Common myeloid progenitor, CD34-positive (primary cell): ENCODE data around the gene LGALS14.

Experiments used
- CTCF ChIA-PET: fragments of 350-600 bp; sonication (Branson Sonifier 250); formaldehyde crosslinking; loops from one replicate; lab custom pipeline; 2021; ENCODE audit warnings: antibody characterized with exemption; lab: Charles Lee
- POLR2A ChIA-PET: fragments of 350-600 bp; sonication (Branson Sonifier 250); formaldehyde crosslinking; loops from one replicate; lab custom pipeline; 2021; ENCODE audit warnings: antibody characterized with exemption; lab: Charles Lee
- DNase-seq, 3 donors: peaks; one replicate each; pipeline versions ENCODE4 v3.0.0 to v3.0.0-alpha.2; 2013
- H3K27ac ChIP-seq, 2 experiments: 1 replicate in 1 of 2; 2 replicates in 1 of 2; pipeline ENCODE4 v1.7.0; 2013; ENCODE audit warnings: inconsistent platforms in 2 of 2, low read length in 2 of 2, mild to moderate bottlenecking in 2 of 2, low read depth in 1 of 2, moderate library complexity in 1 of 2; ENCODE audit not compliant: severe bottlenecking in 2 of 2, insufficient read depth in 1 of 2, poor library complexity in 1 of 2
- H3K27me3 ChIP-seq, 5 experiments: replicated peaks in 2 of 5; 1 replicate in 3 of 5; 2 replicates in 2 of 5; pipeline versions ENCODE4 v1.6.1 to v1.7.0; 2013; ENCODE audit warnings: low read length in 4 of 5, mild to moderate bottlenecking in 2 of 5, moderate library complexity in 2 of 5, inconsistent platforms in 1 of 5; ENCODE audit not compliant: insufficient read depth in 5 of 5, control insufficient read depth in 4 of 5
- H3K36me3 ChIP-seq, 4 experiments: 1 replicate in 2 of 4; 2 replicates in 2 of 4; pipeline versions ENCODE4 v1.6.1 to v1.7.0; 2013; ENCODE audit warnings: low read length in 3 of 4, control low read depth in 1 of 4, mild to moderate bottlenecking in 1 of 4; ENCODE audit not compliant: control insufficient read depth in 4 of 4, insufficient read depth in 4 of 4
- H3K4me1 ChIP-seq, 4 experiments: 1 replicate in 3 of 4; 2 replicates in 1 of 4; pipeline versions ENCODE4 v1.6.1 to v1.7.1; 2013; ENCODE audit warnings: low read length in 3 of 4, mild to moderate bottlenecking in 3 of 4, control low read depth in 1 of 4, inconsistent platforms in 1 of 4, moderate library complexity in 1 of 4; ENCODE audit not compliant: control insufficient read depth in 4 of 4, insufficient read depth in 4 of 4; ENCODE audit errors: control extremely low read depth in 1 of 4
- H3K4me3 ChIP-seq, 7 experiments: 1 replicate in 4 of 7; 2 replicates in 3 of 7; pipeline versions ENCODE4 v1.5.1 to v1.7.0; 2013; ENCODE audit warnings: mild to moderate bottlenecking in 7 of 7, low read length in 6 of 7, moderate library complexity in 6 of 7, inconsistent platforms in 2 of 7, low read depth in 2 of 7, control low read depth in 1 of 7; ENCODE audit not compliant: insufficient read depth in 4 of 7, control insufficient read depth in 1 of 7; ENCODE audit errors: extremely low read depth in 1 of 7
- H3K9me3 ChIP-seq, 5 experiments: 1 replicate in 4 of 5; 2 replicates in 1 of 5; pipeline versions ENCODE4 v1.6.1 to v1.7.1; 2013; ENCODE audit warnings: low read length in 4 of 5, mild to moderate bottlenecking in 2 of 5, inconsistent platforms in 1 of 5, low read depth in 1 of 5, moderate library complexity in 1 of 5; ENCODE audit not compliant: control insufficient read depth in 4 of 5, insufficient read depth in 2 of 5; ENCODE audit errors: control extremely low read depth in 1 of 5
- WGBS: methylation state at CpG from one replicate; pipeline ENCODE4 v1.1.5; 2013; ENCODE audit not compliant: insufficient coverage; 5-methylcytosine and 5-hydroxymethylcytosine counted together

LGALS14 gene

GRCh38 chr19:39731685-39732084 lies 27.4 kb downstream of the LGALS14 start:
- ChIA-PET CTCF (no interaction called here), POLR2A (no interaction called here)
- Histone ChIP-seq H3K36me3 (no peaks in the 10 kb centered on the region), H3K27me3 (peaks cover 3 to 13% (median 5%) of the 10 kb centered on the region in 5 experiments), H3K27ac (no peak overlapping the region), H3K4me3 (no peak overlapping the region), H3K4me1 (no peaks in the 10 kb centered on the region), H3K9me3 (peaks cover 0 to 3% (median 0%) of the 10 kb centered on the region in 5 experiments)
- WGBS, result no CpG with 5 or more reads among the region's 1 CpG
- DNase-seq, result no peak

DNA sequence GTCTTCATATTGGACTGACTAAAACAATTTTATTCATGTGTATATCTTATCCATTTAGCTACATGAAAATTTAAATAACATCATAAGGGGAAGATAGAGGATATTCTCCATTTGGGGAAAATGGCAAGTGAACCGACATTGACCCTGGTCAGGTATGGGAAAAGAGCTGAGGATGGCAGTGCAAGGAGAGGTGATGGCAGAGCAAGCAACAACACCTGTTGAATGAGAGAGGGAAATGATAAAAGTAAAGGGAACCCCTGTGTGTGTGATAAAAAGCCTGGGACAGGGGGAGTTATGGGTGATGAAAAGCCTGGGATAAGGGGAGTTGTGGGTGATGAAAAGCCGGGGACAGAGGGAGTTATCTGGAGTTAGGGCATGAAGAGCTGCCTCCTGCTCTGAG lies 29.6 kb downstream of the LGALS14 start:
- Histone ChIP-seq H3K27me3 (peaks cover 3 to 11% (median 5%) of the 10 kb centered on the region in 5 experiments), H3K27ac (no peak overlapping the region), H3K4me3 (no peak overlapping the region), H3K36me3 (no peaks in the 10 kb centered on the region), H3K4me1 (no peaks in the 10 kb centered on the region), H3K9me3 (peaks cover 0 to 3% (median 0%) of the 10 kb centered on the region in 5 experiments)
- no peak for DNase-seq
- CTCF ChIA-PET, result no interaction called here
- POLR2A ChIA-PET, result no interaction called here
- 100% methylated on average over 2 of the region's 2 CpGs for WGBS

DNA sequence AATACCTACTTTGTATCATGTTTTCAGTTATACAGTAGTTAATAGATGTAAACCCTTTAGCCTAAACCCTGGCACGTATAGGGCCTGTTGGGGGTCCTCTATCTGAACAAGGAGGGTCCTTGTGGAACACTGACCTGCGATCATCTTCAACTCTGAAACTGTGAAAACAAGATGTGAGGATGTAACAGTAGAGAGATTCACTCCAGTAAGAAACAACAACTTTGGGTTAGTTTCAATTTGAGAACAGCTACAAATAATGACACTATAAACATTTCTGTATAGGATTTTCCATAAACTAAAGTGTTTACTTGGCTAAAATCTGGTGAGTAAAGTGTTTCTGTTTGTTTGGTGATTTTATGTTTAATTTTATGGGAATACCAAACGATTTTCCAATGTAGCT lies 31.4 kb downstream of the LGALS14 start:
- Histone ChIP-seq H3K27ac (no peak overlapping the region), H3K4me1 (peaks cover 0 to 1% (median 0%) of the 10 kb centered on the region in 4 experiments), H3K36me3 (no peaks in the 10 kb centered on the region), H3K9me3 (peaks cover 0 to 3% (median 0%) of the 10 kb centered on the region in 5 experiments), H3K27me3 (peaks cover 0 to 7% (median 3%) of the 10 kb centered on the region in 5 experiments), H3K4me3 (no peak overlapping the region)
- CTCF ChIA-PET, result no interaction called here
- no CpG with 5 or more reads among the region's 3 CpGs for WGBS
- no peak for DNase-seq
- POLR2A ChIA-PET, result no interaction called here

DNA sequence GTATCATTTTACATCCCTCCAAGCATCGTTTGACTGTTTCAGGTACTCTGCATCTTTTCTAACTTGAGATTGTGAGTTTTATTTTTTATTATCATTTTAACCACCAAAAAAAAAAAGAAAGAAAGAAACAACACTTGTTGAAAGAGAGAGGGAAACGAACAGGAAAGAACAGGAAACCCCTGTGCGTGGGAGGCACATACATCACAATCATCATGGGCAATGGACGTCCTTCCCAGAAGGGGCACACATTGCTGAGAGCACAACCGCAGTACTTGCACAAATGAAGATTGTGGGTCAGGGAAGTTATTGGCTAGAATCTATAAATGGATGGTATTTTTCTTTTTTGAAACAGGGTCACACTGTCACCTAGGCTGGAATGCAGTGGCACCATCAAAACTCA lies 31.8 kb downstream of the LGALS14 start:
- Histone ChIP-seq H3K4me3 (no peak overlapping the region), H3K36me3 (no peaks in the 10 kb centered on the region), H3K27me3 (peaks cover 0 to 7% (median 3%) of the 10 kb centered on the region in 5 experiments), H3K9me3 (peaks cover 0 to 3% (median 0%) of the 10 kb centered on the region in 5 experiments), H3K4me1 (peaks cover 0 to 1% (median 0%) of the 10 kb centered on the region in 4 experiments), H3K27ac (no peak overlapping the region)
- no peak for DNase-seq
- POLR2A ChIA-PET, result no interaction called here
- WGBS, result 7% methylated on average over 3 of the region's 5 CpGs
- CTCF ChIA-PET, result no interaction called here

- H3K4me1 ChIP-seq, result peaks cover 0 to 1% (median 0%) of the 10 kb centered on the region in 4 experiments
- 95% methylated on average over 2 of the region's 3 CpGs for WGBS
- POLR2A ChIA-PET, result no interaction called here
- H3K4me3 ChIP-seq, result no peak overlapping the region
- no peaks in the 10 kb centered on the region for H3K36me3 ChIP-seq
- CTCF ChIA-PET, result no interaction called here
- H3K27me3 ChIP-seq, result peaks cover 0 to 5% (median 0%) of the 10 kb centered on the region in 5 experiments
- no peak overlapping the region for H3K27ac ChIP-seq
- H3K9me3 ChIP-seq, result peaks cover 0 to 3% (median 0%) of the 10 kb centered on the region in 5 experiments
- no peak for DNase-seq
These were observed 33.1 kb downstream of the LGALS14 start for GRCh38 chr19:39737351-39737750.

- POLR2A ChIA-PET, result no interaction called here
These were observed 33.6 kb downstream of the LGALS14 start, which contains the start of gene CLC for GRCh38 chr19:39737891-39738290. CLC (minus strand) TSS chr19:39738029; CDS start chr19:39737952, 77 bp downstream.

GRCh38 chr19:39738814-39739213 lies 34.5 kb downstream of the LGALS14 start:
- ChIA-PET CTCF (no interaction called here), POLR2A (no interaction called here)
- H3K4me3 ChIP-seq, result no peak overlapping the region
- H3K9me3 ChIP-seq, result peaks cover 0 to 3% (median 0%) of the 10 kb centered on the region in 5 experiments
- H3K27me3 ChIP-seq, result peaks cover 0 to 5% (median under 1%) of the 10 kb centered on the region in 5 experiments
- no peak overlapping the region for H3K27ac ChIP-seq
- 60% methylated on average over 2 of the region's 3 CpGs for WGBS
- DNase-seq, result peak in 2 of 3 donors; percentile 7 to 14
- H3K36me3 ChIP-seq, result no peaks in the 10 kb centered on the region
- peaks cover 0 to 1% (median 0%) of the 10 kb centered on the region in 4 experiments for H3K4me1 ChIP-seq

More at GRCh38 chr19:39737891-39738290, 33.6 kb downstream of the LGALS14 start, which contains the start of gene CLC:
- no peak for DNase-seq
- H3K27me3 ChIP-seq, result peaks cover 0 to 5% (median 0%) of the 10 kb centered on the region in 5 experiments
- H3K27ac ChIP-seq, result no peak within 1 kb of the TSS
- CTCF ChIA-PET, result no interaction called here
- H3K9me3 ChIP-seq, result peaks cover 0 to 3% (median 0%) of the 10 kb centered on the region in 5 experiments
- peaks cover 0 to 1% (median 0%) of the 10 kb centered on the region in 4 experiments for H3K4me1 ChIP-seq
- no peaks in the 10 kb centered on the region for H3K36me3 ChIP-seq
- H3K4me3 ChIP-seq, result no peak within 1 kb of the TSS
- WGBS, result 50% methylated on average over 2 of the region's 3 CpGs
